ENCODE measurements around the gene MOB4. TPM values are rescaled to one million over a fixed set of nuclear protein-coding genes. Genes with fewer than 3 reads are reported as not detected.

Gene MOB4
- total and polyA plus RNA-seq, 2 experiments from 2014 or later = 68.2 to 87.0 TPM

DNA sequence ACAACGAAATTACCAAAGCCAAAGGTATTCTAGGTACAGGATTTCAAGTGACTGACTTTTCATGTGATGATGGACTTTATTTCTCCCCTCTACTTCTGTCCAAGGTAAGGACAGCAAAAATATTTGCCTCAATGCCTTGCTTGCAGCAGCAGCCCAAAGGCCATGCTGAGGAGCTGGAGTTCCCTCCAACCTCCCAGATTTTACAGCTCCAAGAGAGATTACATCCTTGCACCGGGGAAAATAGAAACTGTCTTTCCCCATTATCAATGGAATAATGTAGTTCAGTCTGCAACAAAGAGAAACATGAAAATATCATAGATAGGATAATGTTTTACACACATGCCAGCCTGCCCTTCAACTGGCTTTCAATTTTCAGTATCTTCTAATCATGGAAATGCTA lies 29.7 kb upstream of the MOB4 start (continued):
- TF ChIP-seq, protein P1, sequence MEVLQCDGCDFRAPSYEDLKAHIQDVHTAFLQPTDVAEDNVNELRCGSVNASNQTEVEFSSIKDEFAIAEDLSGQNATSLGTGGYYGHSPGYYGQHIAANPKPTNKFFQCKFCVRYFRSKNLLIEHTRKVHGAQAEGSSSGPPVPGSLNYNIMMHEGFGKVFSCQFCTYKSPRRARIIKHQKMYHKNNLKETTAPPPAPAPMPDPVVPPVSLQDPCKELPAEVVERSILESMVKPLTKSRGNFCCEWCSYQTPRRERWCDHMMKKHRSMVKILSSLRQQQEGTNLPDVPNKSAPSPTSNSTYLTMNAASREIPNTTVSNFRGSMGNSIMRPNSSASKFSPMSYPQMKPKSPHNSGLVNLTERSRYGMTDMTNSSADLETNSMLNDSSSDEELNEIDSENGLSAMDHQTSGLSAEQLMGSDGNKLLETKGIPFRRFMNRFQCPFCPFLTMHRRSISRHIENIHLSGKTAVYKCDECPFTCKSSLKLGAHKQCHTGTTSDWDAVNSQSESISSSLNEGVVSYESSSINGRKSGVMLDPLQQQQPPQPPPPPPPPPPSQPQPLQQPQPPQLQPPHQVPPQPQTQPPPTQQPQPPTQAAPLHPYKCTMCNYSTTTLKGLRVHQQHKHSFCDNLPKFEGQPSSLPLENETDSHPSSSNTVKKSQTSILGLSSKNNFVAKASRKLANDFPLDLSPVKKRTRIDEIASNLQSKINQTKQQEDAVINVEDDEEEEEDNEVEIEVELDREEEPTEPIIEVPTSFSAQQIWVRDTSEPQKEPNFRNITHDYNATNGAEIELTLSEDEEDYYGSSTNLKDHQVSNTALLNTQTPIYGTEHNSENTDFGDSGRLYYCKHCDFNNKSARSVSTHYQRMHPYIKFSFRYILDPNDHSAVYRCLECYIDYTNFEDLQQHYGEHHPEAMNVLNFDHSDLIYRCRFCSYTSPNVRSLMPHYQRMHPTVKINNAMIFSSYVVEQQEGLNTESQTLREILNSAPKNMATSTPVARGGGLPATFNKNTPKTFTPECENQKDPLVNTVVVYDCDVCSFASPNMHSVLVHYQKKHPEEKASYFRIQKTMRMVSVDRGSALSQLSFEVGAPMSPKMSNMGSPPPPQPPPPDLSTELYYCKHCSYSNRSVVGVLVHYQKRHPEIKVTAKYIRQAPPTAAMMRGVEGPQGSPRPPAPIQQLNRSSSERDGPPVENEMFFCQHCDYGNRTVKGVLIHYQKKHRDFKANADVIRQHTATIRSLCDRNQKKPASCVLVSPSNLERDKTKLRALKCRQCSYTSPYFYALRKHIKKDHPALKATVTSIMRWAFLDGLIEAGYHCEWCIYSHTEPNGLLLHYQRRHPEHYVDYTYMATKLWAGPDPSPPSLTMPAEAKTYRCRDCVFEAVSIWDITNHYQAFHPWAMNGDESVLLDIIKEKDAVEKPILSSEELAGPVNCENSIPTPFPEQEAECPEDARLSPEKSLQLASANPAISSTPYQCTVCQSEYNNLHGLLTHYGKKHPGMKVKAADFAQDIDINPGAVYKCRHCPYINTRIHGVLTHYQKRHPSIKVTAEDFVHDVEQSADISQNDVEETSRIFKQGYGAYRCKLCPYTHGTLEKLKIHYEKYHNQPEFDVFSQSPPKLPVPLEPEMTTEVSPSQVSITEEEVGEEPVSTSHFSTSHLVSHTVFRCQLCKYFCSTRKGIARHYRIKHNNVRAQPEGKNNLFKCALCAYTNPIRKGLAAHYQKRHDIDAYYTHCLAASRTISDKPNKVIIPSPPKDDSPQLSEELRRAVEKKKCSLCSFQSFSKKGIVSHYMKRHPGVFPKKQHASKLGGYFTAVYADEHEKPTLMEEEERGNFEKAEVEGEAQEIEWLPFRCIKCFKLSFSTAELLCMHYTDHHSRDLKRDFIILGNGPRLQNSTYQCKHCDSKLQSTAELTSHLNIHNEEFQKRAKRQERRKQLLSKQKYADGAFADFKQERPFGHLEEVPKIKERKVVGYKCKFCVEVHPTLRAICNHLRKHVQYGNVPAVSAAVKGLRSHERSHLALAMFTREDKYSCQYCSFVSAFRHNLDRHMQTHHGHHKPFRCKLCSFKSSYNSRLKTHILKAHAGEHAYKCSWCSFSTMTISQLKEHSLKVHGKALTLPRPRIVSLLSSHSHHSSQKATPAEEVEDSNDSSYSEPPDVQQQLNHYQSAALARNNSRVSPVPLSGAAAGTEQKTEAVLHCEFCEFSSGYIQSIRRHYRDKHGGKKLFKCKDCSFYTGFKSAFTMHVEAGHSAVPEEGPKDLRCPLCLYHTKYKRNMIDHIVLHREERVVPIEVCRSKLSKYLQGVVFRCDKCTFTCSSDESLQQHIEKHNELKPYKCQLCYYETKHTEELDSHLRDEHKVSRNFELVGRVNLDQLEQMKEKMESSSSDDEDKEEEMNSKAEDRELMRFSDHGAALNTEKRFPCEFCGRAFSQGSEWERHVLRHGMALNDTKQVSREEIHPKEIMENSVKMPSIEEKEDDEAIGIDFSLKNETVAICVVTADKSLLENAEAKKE (CRISPR knock-in tag; IDR thresholded peaks at IDR 0.05) = no peak
- no peak for TF ChIP-seq NANOG (IDR thresholded peaks at IDR 0.05; ENCODE audit: borderline replicate concordance)
- TF ChIP-seq STAT1 (IDR thresholded peaks at IDR 0.05; ENCODE audit: unreplicated experiment) = no peak

DNA sequence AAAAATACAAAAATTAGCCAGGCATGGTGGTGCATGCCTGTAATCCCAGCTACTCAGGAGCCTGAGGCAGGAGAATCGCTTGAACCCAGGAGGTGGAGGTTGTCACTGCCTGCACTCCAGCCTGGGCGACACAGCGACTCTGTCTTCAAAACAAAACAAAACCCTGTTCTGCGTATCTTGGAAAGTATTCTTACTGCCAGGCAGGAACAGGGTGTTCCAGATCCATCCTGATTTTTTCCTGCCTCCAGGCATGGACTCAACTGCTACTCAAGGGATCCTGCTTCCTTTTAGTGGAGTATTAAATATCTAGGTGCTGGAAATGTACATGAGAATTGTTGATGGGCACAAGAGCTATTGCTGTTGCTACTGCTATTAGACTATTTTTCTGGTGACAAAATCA lies 28.5 kb upstream of the MOB4 start:
- no peak for DNase-seq (ENCODE audit: low spot score)
- Histone ChIP-seq H3K4me1 (ENCODE audit: insufficient read depth) (no peaks in the 10 kb centered on the region), H3K27me3 (ENCODE audit: insufficient read depth) (no peaks in the 10 kb centered on the region), H3K36me3 (ENCODE audit: insufficient read depth) (peaks cover 64% of the 10 kb centered on the region), H3K9me2 (ENCODE audit: insufficient read depth) (no peaks in the 10 kb centered on the region), H3K79me2 (replicated peaks; ENCODE audit: insufficient read depth) (peaks cover 4% of the 10 kb centered on the region; the same call in 1 of the 2 replicates), H3K27ac (ENCODE audit: low read depth) (no peak overlapping the region), H2AFZ (no peak overlapping the region), H3F3A (replicated peaks; ENCODE audit: low read depth) (peaks cover 75% of the 10 kb centered on the region), H3K4me2 (no peak overlapping the region), H4K20me1 (replicated peaks; ENCODE audit: insufficient read depth) (peaks cover 32% of the 10 kb centered on the region), H3K4me3 (no peak overlapping the region)
- ATAC-seq = no peak
- H3K27me3 Mint-ChIP-seq (ENCODE audit: insufficient read depth, low read depth, poor library complexity) = peaks cover 12% of the 10 kb centered on the region
- peaks cover 96% of the 10 kb centered on the region for H3K36me3 Mint-ChIP-seq (ENCODE audit: low read depth)
- H3K4me1 Mint-ChIP-seq = no peaks in the 10 kb centered on the region
- H3K4me3 Mint-ChIP-seq = no peak overlapping the region
- no peak overlapping the region for H3K27ac Mint-ChIP-seq
- TF ChIP-seq, protein P2, sequence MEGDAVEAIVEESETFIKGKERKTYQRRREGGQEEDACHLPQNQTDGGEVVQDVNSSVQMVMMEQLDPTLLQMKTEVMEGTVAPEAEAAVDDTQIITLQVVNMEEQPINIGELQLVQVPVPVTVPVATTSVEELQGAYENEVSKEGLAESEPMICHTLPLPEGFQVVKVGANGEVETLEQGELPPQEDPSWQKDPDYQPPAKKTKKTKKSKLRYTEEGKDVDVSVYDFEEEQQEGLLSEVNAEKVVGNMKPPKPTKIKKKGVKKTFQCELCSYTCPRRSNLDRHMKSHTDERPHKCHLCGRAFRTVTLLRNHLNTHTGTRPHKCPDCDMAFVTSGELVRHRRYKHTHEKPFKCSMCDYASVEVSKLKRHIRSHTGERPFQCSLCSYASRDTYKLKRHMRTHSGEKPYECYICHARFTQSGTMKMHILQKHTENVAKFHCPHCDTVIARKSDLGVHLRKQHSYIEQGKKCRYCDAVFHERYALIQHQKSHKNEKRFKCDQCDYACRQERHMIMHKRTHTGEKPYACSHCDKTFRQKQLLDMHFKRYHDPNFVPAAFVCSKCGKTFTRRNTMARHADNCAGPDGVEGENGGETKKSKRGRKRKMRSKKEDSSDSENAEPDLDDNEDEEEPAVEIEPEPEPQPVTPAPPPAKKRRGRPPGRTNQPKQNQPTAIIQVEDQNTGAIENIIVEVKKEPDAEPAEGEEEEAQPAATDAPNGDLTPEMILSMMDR (conservative IDR thresholded peaks at IDR 0.05; ENCODE audit: low read depth in 2 of 2) = no peak
- TF ChIP-seq POLR2AphosphoS5 (IDR thresholded peaks at IDR 0.05; ENCODE audit: low read depth) (no peak), ZNF114 (CRISPR knock-in tag; IDR thresholded peaks at IDR 0.05) (no peak), ZNF331 (CRISPR knock-in tag; IDR thresholded peaks at IDR 0.05; ENCODE audit: low read depth) (no peak), CREB1 (CRISPR knock-in tag; IDR thresholded peaks at IDR 0.05; ENCODE audit: low read depth) (no peak)
- peaks cover 23% of the 10 kb centered on the region for H3K9me3 Mint-ChIP-seq

All from GM23338 (cell line).